HCT116 (cell line): ENCODE results near the gene LHX5. TPM values are rescaled to one million over a fixed set of nuclear protein-coding genes. Genes with fewer than 3 reads are reported as not detected.

ENCODE experiments used
- ATAC-seq: fragments of 200-7000 bp; cut with Tn5 transposase; 2 replicates; pipeline ENCODE4 v1.9.1; 2020; ENCODE audit warnings: mild to moderate bottlenecking, moderate library complexity
- BruUV-seq: library from RNA; stranded (reverse); fragments of 400-500 nt; replicated peaks from 2 replicates; lab custom pipeline; 2021; lab: Mats Ljungman, UMichigan
- CTCF ChIA-PET: fragments of 300-600 bp; sonication (Branson Sonifier 250); formaldehyde crosslinking; loops from one replicate; lab custom pipeline; 2021; ENCODE audit warnings: antibody characterized with exemption; lab: Charles Lee
- POLR2A ChIA-PET: fragments of 300-600, 350-600 bp; sonication (Branson Sonifier 250); formaldehyde crosslinking; loops from one replicate; lab custom pipeline; 2021; ENCODE audit warnings: antibody characterized with exemption; lab: Charles Lee
- RAD21 ChIA-PET, 2 experiments: fragments of 300-600 bp; sonication (Branson Sonifier 250); formaldehyde crosslinking; loops; one replicate each; lab custom pipeline; 2023; ENCODE audit warnings: low total read pairs in 2 of 2; ENCODE audit not compliant: uncharacterized antibody in 2 of 2, unreplicated experiment in 2 of 2, low non-redundant PET in 1 of 2; lab: Charles Lee
- DNase-seq: peaks from one replicate; pipeline ENCODE4 v3.0.0-alpha.2; 2010; ENCODE audit warnings: low read depth, low spot score
- H2AFZ ChIP-seq: fragments of 200-600 bp; shearing (Covaris generic), sonication (generic); 2 replicates; pipeline ENCODE4 v1.6.1; 2017; ENCODE audit warnings: low read depth, mixed run types, mixed read lengths, antibody characterized with exemption, low read length; ENCODE audit not compliant: poor library complexity, severe bottlenecking
- H3K27ac ChIP-seq: 2 replicates; pipeline ENCODE4 v1.5.1; 2012; ENCODE audit warnings: low read depth, low read length
- H3K27me3 ChIP-seq: fragments of 200-600 bp; sonication (generic); 2 replicates; pipeline ENCODE4 v1.6.1; 2016; ENCODE audit warnings: mixed run types, low read length, mixed read lengths; ENCODE audit not compliant: insufficient read depth
- H3K36me3 ChIP-seq, 2 experiments: fragments of 200-500 bp in 1 of 2; fragments of 200-600 bp in 1 of 2; sonication (Bioruptor generic) in 1 of 2; sonication (generic) in 1 of 2; 2 replicates each; pipeline versions ENCODE4 v1.5.1 to v1.6.1; 2014 to 2016; ENCODE audit warnings: low read length in 2 of 2, inconsistent platforms in 1 of 2, mixed read lengths in 1 of 2, mixed run types in 1 of 2; ENCODE audit not compliant: insufficient read depth in 2 of 2, control insufficient read depth in 1 of 2
- H3K4me1 ChIP-seq, 2 experiments: fragments of 200-600 bp in 1 of 2; sonication (generic) in 1 of 2; 2 replicates each; pipeline versions ENCODE4 v1.5.1 to v1.6.1; 2012 to 2017; ENCODE audit warnings: low read length in 2 of 2, inconsistent platforms in 1 of 2, mild to moderate bottlenecking in 1 of 2, mixed read lengths in 1 of 2, mixed run types in 1 of 2, moderate library complexity in 1 of 2; ENCODE audit not compliant: insufficient read depth in 2 of 2, control insufficient read depth in 1 of 2
- H3K4me2 ChIP-seq: fragments of 200-600 bp; sonication (generic); 2 replicates; pipeline ENCODE4 v1.6.1; 2017; ENCODE audit warnings: mixed run types, low read length, mixed read lengths
- H3K4me3 ChIP-seq, 2 experiments: fragments of 200-600 bp in 1 of 2; sonication (generic) in 1 of 2; replicated peaks in 1 of 2; 2 replicates each; pipeline ENCODE4 v1.5.1; 2011 to 2016; ENCODE audit warnings: low read length in 2 of 2, control low read depth in 1 of 2, low read depth in 1 of 2, mild to moderate bottlenecking in 1 of 2, mixed read lengths in 1 of 2, mixed run types in 1 of 2
- H3K79me2 ChIP-seq: fragments of 200-600 bp; sonication (generic); 2 replicates; pipeline ENCODE4 v1.6.1; 2017; ENCODE audit warnings: mild to moderate bottlenecking, mixed run types, low read length, moderate library complexity, mixed read lengths; ENCODE audit not compliant: insufficient read depth
- H3K9ac ChIP-seq: fragments of 200-600 bp; sonication (generic); 2 replicates; pipeline ENCODE4 v1.6.1; 2016; ENCODE audit warnings: low read length, mixed read lengths
- H3K9me2 ChIP-seq: fragments of 200-600 bp; sonication (generic), shearing (Covaris generic); 2 replicates; pipeline ENCODE4 v1.6.1; 2017; ENCODE audit warnings: mixed run types, mild to moderate bottlenecking, moderate library complexity; ENCODE audit not compliant: insufficient read depth
- H3K9me3 ChIP-seq, 2 experiments: fragments of 200-500 bp in 1 of 2; fragments of 200-600 bp in 1 of 2; sonication (Bioruptor generic) in 1 of 2; sonication (generic) in 1 of 2; 2 replicates each; pipeline ENCODE4 v1.6.1; 2014 to 2017; ENCODE audit warnings: low read length in 2 of 2, mixed read lengths in 2 of 2, inconsistent platforms in 1 of 2, low read depth in 1 of 2, mild to moderate bottlenecking in 1 of 2, mixed run types in 1 of 2, moderate library complexity in 1 of 2; ENCODE audit not compliant: control insufficient read depth in 1 of 2, insufficient read depth in 1 of 2
- H4K20me1 ChIP-seq: fragments of 200-600 bp; sonication (generic), shearing (Covaris generic); 2 replicates; pipeline ENCODE4 v1.6.1; 2017; ENCODE audit warnings: mixed run types, mild to moderate bottlenecking, moderate library complexity; ENCODE audit not compliant: insufficient read depth
- ATF3 ChIP-seq: IDR thresholded peaks from 2 replicates; pipeline ENCODE4 v1.6.1; 2012
- CEBPB ChIP-seq: IDR thresholded peaks from 2 replicates; pipeline ENCODE4 v1.6.1; 2012; ENCODE audit warnings: low read depth
- CTCF ChIP-seq, 3 experiments: fragments of 200-600 bp in 1 of 3; sonication (generic) in 1 of 3; IDR thresholded peaks in 2 of 3; conservative IDR thresholded peaks in 1 of 3; 2 replicates each; pipeline ENCODE4 v1.5.1; 2012 to 2017; ENCODE audit warnings: low read depth in 2 of 3, low read length in 2 of 3, antibody characterized with exemption in 1 of 3, borderline replicate concordance in 1 of 3, control low read depth in 1 of 3, mild to moderate bottlenecking in 1 of 3, mixed read lengths in 1 of 3, mixed run types in 1 of 3, moderate library complexity in 1 of 3; ENCODE audit not compliant: insufficient read depth in 1 of 3
- ELF1 ChIP-seq: IDR thresholded peaks from 2 replicates; pipeline ENCODE4 v1.6.1; 2012; ENCODE audit warnings: low read depth, borderline replicate concordance
- SIN3A ChIP-seq: IDR thresholded peaks from 2 replicates; pipeline ENCODE4 v1.6.1; 2012; ENCODE audit warnings: low read depth
- SP1 ChIP-seq: IDR thresholded peaks from 2 replicates; pipeline ENCODE4 v1.6.1; 2012; ENCODE audit warnings: low read depth
- SRF ChIP-seq: IDR thresholded peaks from 2 replicates; pipeline ENCODE4 v1.6.1; 2012; ENCODE audit warnings: low read depth
- TCF7L2 ChIP-seq: IDR thresholded peaks from 2 replicates; pipeline ENCODE4 v1.7.0; 2011; ENCODE audit warnings: borderline replicate concordance, inconsistent platforms; ENCODE audit not compliant: insufficient read depth, insufficient read length; ENCODE audit errors: extremely low read depth
- YY1 ChIP-seq: IDR thresholded peaks from 2 replicates; pipeline ENCODE4 v1.6.1; 2011; ENCODE audit warnings: low read length, low read depth, moderate library complexity, mild to moderate bottlenecking; ENCODE audit not compliant: insufficient replicate concordance; ENCODE audit errors: extremely low read depth
- ZBTB33 ChIP-seq: IDR thresholded peaks from 2 replicates; pipeline ENCODE4 v1.6.1; 2011; ENCODE audit warnings: mild to moderate bottlenecking, low read length, moderate library complexity; ENCODE audit not compliant: insufficient replicate concordance; ENCODE audit errors: extremely low read depth
- intact Hi-C: fragments of 100-400 bp; cut with micrococcal nuclease; formaldehyde crosslinking; loops from 2 replicates; pipeline ENCODE4 v1.10.0; 2022
- total RNA-seq: library from RNA; stranded (reverse); gene quantifications from one replicate; pipeline ENCODE4 v1.2.1, GENCODE V29; 2021; ENCODE audit not compliant: unreplicated experiment

Gene LHX5
- total RNA-seq, 1 experiment from 2014 or later: 2.4 TPM

- no peak for TF ChIP-seq ZBTB33
- no peak for TF ChIP-seq SP1
- no peak for TF ChIP-seq ATF3
Observed at GRCh38 chr12:113464452-113464775, 7.3 kb downstream of the LHX5 start (continued).

DNA sequence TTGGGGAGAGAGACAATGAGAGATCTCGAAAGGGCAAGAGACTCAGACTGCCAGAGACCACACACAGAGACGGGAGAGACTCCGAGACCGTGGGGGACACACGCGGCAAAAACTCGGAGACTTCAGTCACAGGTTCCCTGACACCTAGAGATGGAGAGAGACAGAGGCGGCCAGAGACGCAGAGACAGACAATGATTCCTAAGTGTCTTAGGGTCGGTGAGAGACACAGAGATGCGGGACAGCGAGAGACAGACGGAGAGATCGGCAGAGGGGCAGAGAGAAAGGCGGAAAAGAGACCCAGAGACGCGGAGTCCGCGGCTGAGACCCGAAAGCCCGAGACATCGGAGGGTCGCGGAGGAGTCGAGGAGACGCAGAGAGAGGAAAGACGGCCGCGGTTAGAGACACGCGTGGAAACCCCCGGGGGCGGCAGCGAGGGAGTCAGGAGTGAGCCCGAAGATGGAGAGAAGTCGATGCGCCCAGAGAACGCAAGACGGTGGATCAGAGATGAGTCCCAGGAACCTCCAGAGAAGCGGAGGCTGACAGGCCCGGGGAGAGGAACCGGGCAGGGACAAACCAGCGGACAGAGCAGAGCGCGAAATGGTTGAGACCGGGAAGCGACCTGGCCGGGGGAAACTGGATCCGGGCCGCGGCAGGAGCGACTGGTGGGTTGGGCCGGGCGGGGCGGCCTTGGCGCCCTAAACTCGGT lies 7.8 kb downstream of the LHX5 start:
- H3K9ac ChIP-seq: no peak overlapping the region
- CTCF ChIA-PET: no interaction called here

More for the DNA sequence above, 7.8 kb downstream of the LHX5 start:
- BruUV-seq: no TSS peak
- ATAC-seq (no peak), DNase-seq (no peak)
- Histone ChIP-seq H3K9me2 (no peaks in the 10 kb centered on the region), H3K27me3 (peaks cover 6% of the 10 kb centered on the region; the same call in 1 of the 2 replicates), H2AFZ (no peak overlapping the region), H3K4me1 (peaks cover 6 to 18% of the 10 kb centered on the region in 2 experiments; a peak in 3 of 4 replicates)
- RAD21 ChIA-PET: no interaction called here
- TF ChIP-seq CEBPB (no peak), ELF1 (no peak), SRF (no peak), ATF3 (no peak), TCF7L2 (no peak), SIN3A (no peak), YY1 (no peak), CTCF (IDR thresholded peaks at IDR 0.05 in 2 of 3, conservative IDR thresholded peaks at IDR 0.05 in 1 of 3; ENCODE audit: borderline replicate concordance in 1 of 3, insufficient read depth in 1 of 3, low read depth in 2 of 3, low read length in 2 of 3) (no peak)
- TF ChIP-seq, all 23 proteins: peak for 0
- H3K9me3 ChIP-seq: no peaks in the 10 kb centered on the region
- H3K79me2 ChIP-seq: no peaks in the 10 kb centered on the region
- H3K4me2 ChIP-seq: no peak overlapping the region
- POLR2A ChIA-PET: no interaction called here
- no peak overlapping the region for H3K4me3 ChIP-seq
- no peak overlapping the region for H3K27ac ChIP-seq
- H4K20me1 ChIP-seq: no peaks in the 10 kb centered on the region
- H3K36me3 ChIP-seq: no peaks in the 10 kb centered on the region
- intact Hi-C loops: no loop called here
